ENCODE measurements around the gene NUP50.

Gene NUP50

DNA sequence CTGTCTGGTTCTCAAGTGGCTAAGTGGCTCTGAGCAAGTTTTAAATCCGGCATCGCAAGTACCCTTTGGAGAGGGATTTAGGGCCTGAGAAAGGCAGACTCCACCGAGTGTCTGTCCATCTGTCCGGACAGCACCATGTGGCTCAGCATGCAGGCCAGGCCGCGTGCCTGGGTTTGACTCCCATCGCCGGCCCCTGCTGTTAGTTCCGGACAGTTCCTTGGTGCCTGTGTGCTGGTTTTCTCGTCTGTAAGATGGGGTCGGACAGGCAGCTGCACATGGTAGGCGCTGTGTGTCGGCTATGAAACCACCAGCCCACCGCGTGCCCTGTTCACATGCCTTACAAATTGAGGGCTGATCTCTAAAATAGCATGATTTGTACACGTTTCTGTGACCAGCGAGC, 31.0 kb downstream of the NUP50 start:
- no peak overlapping the region for H3K4me3 ChIP-seq (ENCODE audit: low read depth, low read length)
- TF ChIP-seq, protein P1, sequence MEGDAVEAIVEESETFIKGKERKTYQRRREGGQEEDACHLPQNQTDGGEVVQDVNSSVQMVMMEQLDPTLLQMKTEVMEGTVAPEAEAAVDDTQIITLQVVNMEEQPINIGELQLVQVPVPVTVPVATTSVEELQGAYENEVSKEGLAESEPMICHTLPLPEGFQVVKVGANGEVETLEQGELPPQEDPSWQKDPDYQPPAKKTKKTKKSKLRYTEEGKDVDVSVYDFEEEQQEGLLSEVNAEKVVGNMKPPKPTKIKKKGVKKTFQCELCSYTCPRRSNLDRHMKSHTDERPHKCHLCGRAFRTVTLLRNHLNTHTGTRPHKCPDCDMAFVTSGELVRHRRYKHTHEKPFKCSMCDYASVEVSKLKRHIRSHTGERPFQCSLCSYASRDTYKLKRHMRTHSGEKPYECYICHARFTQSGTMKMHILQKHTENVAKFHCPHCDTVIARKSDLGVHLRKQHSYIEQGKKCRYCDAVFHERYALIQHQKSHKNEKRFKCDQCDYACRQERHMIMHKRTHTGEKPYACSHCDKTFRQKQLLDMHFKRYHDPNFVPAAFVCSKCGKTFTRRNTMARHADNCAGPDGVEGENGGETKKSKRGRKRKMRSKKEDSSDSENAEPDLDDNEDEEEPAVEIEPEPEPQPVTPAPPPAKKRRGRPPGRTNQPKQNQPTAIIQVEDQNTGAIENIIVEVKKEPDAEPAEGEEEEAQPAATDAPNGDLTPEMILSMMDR (IDR thresholded peaks at IDR 0.05; ENCODE audit: control insufficient read depth, extremely low read depth, insufficient read depth): no peak
- no peak for DNase-seq (ENCODE audit: low read depth)

DNA sequence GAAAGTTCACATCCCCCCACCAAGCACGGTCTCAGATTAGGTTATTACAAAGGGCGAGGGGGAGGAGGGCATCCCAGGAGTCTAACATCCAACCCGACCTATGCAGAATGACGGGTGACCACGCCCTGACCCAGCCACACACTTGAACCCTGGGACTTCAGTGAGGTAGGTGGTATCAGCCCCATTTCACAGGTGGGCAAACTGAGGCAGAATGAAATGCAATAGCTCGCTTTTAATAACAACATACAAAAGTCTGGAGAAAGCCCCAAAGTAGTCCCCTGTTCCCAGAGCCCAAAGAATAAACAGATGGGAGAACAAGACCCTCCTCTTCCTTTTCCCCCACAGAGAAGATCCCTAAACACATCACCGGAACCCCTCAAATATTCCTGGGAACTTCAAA, 31.9 kb downstream of the NUP50 start:
- DNase-seq (ENCODE audit: low read depth): no peak
- H3K4me3 ChIP-seq (ENCODE audit: low read depth, low read length): no peak overlapping the region
- TF ChIP-seq, protein P1 (IDR thresholded peaks at IDR 0.05; ENCODE audit: control insufficient read depth, extremely low read depth, insufficient read depth): no peak

DNA sequence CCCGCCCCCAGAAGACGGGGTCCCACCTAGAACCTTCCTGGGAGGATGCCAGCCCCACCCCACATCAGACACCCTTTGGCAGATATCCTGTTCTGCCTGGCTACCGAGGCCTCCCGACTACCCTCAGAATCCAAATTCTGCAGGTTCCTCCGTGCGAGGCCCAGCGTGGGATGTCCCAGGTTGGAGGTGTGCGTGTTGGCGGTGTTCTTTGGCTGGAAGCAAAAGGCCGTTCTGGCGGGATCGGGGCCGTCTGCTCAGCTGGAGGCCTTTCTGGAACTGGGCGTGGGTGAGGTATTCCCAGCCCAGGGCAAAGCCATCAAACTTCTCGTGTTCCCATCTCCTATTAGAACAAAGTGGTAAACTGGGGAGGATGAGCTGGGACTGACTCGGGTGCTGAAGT, 32.6 kb downstream of the NUP50 start:
- no peak overlapping the region for H3K4me3 ChIP-seq (ENCODE audit: low read depth, low read length)
- DNase-seq (ENCODE audit: low read depth): no peak
- TF ChIP-seq, protein P1 (IDR thresholded peaks at IDR 0.05; ENCODE audit: control insufficient read depth, extremely low read depth, insufficient read depth): no peak

DNA sequence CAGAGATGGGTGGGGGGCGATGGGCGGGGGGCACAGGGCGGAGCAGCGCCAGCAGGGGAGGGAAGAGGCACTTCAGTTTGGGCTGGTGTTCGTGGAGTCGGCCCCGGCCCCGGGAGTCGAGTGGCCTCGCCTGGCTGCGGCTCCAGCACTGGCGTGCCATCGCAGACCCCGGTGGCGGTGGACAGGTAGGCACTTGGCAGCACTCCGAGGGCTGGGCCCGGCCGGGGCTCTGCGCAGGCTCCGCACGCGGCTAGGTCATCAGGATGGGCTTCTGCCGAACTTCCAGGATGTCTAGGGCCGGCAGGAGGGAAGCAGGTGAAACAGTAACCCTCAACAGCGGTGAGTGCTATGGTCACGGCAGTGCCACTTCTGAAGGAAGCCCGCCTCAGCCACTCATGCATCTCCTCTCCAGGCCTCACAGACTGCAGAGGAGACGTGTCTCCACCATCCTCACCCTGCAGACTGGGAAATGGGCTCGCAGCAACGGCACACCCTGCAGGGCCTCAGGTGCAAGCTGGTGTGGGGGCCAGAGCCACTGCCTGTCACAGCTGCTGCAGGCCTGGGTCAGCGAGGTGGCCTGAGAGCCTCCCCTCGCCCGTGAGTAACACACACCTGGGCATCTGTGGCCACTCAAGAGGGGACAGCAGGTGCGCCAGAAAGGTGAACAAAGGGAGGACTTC, 33.3 kb downstream of the NUP50 start:
- TF ChIP-seq, protein P1 (IDR thresholded peaks at IDR 0.05; ENCODE audit: control insufficient read depth, extremely low read depth, insufficient read depth): no peak
- no peak for DNase-seq (ENCODE audit: low read depth)
- H3K4me3 ChIP-seq (ENCODE audit: low read depth, low read length): no peak overlapping the region

DNA sequence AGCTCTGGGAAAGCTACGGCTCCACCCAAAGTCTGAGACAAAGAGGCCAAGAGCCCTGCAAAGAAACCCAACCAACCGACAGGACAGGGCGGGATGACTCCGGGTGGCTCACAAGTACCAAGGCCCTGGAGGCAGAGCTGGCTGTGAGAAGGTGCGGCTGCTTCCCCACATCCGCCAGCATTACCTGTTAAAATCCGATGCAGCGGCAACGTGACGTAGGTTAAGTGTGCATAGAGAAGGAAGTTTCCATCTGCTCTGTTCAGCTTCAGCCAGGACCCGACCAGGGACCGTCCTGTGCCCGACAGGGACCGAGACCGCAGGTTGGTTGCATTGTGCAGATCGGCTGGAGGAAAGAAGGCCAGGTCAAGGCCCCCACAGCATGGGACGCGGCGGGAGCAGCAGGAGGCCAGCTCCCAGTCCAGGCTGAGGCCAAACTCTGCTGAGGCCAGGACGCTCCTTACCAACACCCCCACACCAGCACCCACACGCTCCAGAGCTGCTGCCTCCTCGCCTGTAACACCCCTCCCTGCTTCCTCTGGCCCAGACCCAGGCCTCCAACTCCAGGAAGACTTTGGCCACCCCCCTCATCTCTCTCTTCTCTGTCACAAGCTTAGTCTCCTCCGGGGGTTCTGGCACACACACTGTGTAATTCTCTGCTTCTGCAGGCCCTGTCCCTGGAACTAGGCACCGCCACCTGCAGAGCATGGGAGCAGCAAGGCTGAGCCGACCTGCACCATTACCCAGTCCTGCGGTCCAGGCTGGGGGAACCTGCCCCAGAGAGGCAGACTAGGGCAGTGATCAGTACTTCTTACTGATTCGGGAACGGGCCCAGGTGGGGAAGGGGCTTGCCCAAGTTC, 34.1 kb downstream of the NUP50 start:
- no peak for DNase-seq (ENCODE audit: low read depth)
- TF ChIP-seq, protein P1 (IDR thresholded peaks at IDR 0.05; ENCODE audit: control insufficient read depth, extremely low read depth, insufficient read depth): no peak
- H3K4me3 ChIP-seq (ENCODE audit: low read depth, low read length): no peak overlapping the region

DNA sequence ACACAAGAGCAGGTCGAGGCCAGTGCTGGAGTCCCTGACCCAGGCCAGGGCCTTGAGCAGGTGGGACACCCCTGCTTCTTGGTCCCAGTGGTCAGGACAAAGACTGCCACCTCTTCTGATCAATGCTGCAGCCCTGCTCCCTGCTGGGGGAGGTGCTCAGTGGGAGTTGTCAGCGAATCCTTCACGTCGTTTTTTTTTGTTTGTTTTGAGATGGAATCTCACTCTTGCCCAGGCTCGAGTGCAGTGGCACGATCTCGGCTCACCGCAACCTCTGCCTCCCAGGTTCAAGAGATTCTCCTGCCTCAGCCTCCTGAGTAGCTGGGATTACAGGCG, 34.7 kb downstream of the NUP50 start:
- DNase-seq (ENCODE audit: low read depth): no peak
- TF ChIP-seq, protein P1 (IDR thresholded peaks at IDR 0.05; ENCODE audit: control insufficient read depth, extremely low read depth, insufficient read depth): no peak

More for the DNA sequence above, 34.7 kb downstream of the NUP50 start:
- no peak overlapping the region for H3K4me3 ChIP-seq (ENCODE audit: low read depth, low read length)
